ENCODE measurements around the gene IL16.

DNA sequence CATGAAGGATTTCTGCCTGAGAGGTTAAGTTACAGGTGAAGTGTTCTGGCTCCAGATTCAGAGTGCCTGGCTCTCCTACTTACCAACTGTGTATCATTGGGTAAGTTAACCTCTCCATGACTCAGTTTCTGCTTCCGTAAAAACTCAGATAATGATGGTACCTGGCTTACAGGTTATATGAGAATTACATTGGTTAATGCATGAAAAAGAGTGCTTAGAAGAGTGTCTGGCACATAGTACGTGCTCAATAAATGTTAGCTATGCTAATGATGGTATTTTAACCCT is 38.8 kb upstream of the IL16 start:
- TF ChIP-seq, protein P1, sequence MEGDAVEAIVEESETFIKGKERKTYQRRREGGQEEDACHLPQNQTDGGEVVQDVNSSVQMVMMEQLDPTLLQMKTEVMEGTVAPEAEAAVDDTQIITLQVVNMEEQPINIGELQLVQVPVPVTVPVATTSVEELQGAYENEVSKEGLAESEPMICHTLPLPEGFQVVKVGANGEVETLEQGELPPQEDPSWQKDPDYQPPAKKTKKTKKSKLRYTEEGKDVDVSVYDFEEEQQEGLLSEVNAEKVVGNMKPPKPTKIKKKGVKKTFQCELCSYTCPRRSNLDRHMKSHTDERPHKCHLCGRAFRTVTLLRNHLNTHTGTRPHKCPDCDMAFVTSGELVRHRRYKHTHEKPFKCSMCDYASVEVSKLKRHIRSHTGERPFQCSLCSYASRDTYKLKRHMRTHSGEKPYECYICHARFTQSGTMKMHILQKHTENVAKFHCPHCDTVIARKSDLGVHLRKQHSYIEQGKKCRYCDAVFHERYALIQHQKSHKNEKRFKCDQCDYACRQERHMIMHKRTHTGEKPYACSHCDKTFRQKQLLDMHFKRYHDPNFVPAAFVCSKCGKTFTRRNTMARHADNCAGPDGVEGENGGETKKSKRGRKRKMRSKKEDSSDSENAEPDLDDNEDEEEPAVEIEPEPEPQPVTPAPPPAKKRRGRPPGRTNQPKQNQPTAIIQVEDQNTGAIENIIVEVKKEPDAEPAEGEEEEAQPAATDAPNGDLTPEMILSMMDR (IDR thresholded peaks at IDR 0.05 in 2 of 3, conservative IDR thresholded peaks at IDR 0.05 in 1 of 3; ENCODE audit: borderline replicate concordance in 1 of 3, insufficient read depth in 1 of 3, low read depth in 2 of 3, low read length in 2 of 3), result no peak
- TF ChIP-seq CBX3 (IDR thresholded peaks at IDR 0.05; ENCODE audit: low read depth), result no peak
- no peak for TF ChIP-seq EGR1 (IDR thresholded peaks at IDR 0.05; ENCODE audit: low read depth)
- TF ChIP-seq, protein P2, sequence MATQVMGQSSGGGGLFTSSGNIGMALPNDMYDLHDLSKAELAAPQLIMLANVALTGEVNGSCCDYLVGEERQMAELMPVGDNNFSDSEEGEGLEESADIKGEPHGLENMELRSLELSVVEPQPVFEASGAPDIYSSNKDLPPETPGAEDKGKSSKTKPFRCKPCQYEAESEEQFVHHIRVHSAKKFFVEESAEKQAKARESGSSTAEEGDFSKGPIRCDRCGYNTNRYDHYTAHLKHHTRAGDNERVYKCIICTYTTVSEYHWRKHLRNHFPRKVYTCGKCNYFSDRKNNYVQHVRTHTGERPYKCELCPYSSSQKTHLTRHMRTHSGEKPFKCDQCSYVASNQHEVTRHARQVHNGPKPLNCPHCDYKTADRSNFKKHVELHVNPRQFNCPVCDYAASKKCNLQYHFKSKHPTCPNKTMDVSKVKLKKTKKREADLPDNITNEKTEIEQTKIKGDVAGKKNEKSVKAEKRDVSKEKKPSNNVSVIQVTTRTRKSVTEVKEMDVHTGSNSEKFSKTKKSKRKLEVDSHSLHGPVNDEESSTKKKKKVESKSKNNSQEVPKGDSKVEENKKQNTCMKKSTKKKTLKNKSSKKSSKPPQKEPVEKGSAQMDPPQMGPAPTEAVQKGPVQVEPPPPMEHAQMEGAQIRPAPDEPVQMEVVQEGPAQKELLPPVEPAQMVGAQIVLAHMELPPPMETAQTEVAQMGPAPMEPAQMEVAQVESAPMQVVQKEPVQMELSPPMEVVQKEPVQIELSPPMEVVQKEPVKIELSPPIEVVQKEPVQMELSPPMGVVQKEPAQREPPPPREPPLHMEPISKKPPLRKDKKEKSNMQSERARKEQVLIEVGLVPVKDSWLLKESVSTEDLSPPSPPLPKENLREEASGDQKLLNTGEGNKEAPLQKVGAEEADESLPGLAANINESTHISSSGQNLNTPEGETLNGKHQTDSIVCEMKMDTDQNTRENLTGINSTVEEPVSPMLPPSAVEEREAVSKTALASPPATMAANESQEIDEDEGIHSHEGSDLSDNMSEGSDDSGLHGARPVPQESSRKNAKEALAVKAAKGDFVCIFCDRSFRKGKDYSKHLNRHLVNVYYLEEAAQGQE (IDR thresholded peaks at IDR 0.05; ENCODE audit: low read depth), result no peak
- no peak for TF ChIP-seq YY1 (IDR thresholded peaks at IDR 0.05; ENCODE audit: extremely low read depth, insufficient replicate concordance, low read depth, low read length)

All from HCT116 (cell line).